Lower leg skin (tissue), 3 donors: ENCODE data around the gene CD36.

Experiments used
- POLR2A ChIP-seq, 2 donors: fragments of 450-650 bp; IDR thresholded peaks; one replicate each; pipeline ENCODE4 v1.6.1; 2016 to 2017; ENCODE audit warnings: antibody characterized with exemption in 2 of 2, mild to moderate bottlenecking in 1 of 2, moderate library complexity in 1 of 2
- TF ChIP-seq, protein P1 (sequence below), 3 donors: fragments of 450-650 bp; IDR thresholded peaks; one replicate each; pipeline ENCODE4 v1.5.1; 2016; ENCODE audit warnings: antibody characterized with exemption in 3 of 3, mild to moderate bottlenecking in 3 of 3, moderate library complexity in 2 of 3

DNA sequence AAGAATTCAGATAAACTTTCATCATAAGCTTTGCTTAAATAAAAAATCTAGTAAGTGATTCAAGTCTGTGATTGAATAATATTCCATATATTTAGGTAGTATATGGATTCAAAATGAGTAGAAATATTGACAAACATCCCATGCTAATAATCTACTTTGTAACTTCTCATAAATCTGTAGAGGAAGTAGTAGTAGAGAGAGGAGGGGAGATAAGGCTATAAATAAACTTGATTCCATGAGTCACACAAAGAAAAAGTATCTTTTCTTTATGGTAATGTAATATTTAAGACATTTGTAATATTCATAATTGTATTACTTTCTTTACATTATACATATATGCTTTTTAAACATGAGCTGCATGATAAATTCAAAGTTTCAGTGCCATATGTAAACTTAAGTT is 25.6 kb upstream of the CD36 start:
- TF ChIP-seq, protein P1, sequence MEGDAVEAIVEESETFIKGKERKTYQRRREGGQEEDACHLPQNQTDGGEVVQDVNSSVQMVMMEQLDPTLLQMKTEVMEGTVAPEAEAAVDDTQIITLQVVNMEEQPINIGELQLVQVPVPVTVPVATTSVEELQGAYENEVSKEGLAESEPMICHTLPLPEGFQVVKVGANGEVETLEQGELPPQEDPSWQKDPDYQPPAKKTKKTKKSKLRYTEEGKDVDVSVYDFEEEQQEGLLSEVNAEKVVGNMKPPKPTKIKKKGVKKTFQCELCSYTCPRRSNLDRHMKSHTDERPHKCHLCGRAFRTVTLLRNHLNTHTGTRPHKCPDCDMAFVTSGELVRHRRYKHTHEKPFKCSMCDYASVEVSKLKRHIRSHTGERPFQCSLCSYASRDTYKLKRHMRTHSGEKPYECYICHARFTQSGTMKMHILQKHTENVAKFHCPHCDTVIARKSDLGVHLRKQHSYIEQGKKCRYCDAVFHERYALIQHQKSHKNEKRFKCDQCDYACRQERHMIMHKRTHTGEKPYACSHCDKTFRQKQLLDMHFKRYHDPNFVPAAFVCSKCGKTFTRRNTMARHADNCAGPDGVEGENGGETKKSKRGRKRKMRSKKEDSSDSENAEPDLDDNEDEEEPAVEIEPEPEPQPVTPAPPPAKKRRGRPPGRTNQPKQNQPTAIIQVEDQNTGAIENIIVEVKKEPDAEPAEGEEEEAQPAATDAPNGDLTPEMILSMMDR (IDR thresholded peaks at IDR 0.05): no peak
- no peak for TF ChIP-seq POLR2A (IDR thresholded peaks at IDR 0.05)
